Measurements from ENCODE around the gene RPS5. TPM values are rescaled to one million over a fixed set of nuclear protein-coding genes. Genes with fewer than 3 reads are reported as not detected.

The RPS5 gene
- polyA plus RNA-seq, 1 donor (not counting 4 experiments of a cell fraction or from before 2014, with no cell fraction given), result 2,056 TPM

DNA sequence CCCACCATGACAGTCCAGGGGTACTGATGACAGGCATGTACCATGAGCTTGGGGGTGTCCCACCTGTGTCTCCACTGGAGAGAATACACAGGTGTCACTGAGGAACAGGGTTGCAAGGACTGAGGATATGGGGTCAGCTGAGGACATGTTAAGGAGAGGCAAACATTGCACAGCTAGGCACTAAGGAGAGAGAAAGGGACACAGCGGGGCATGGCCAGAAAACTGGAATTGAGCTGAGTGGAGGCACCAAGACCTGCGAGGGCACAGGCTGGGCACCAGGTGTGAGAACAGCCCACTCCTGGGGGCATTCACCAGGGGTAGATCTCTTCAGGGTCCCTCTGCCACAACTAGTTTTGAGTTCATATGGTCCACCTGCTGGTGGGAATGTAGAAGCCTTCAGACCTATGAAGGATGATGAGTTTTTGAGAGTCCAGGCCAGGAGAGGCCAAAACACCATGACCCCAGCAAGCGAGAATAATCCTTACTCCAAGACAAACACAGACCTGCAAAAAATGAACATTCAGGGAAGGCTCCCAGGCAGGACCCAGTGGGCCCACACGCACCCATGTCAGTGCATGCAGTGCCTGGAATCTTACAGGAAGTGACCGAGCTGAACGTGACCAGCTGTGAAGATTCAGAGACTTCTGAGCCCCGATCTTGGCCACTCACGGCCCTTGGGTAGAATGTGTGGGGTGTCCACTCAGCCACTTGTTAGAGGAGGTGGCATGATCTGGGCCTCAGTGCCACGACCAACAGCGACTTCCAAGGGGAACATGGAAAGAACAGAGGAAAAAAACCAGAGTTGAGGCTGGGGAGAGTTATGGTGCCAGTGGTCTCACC is 20.0 kb downstream of the RPS5 start:
- H3K9me1 ChIP-seq (ENCODE audit: control insufficient read depth, extremely low read depth, insufficient read depth, low read length), result peaks cover 4% of the 10 kb centered on the region
- peaks cover 0 to 2% of the 10 kb centered on the region in 2 experiments for H3K36me3 ChIP-seq (ENCODE audit: control insufficient read depth in 2 of 2, extremely low read depth in 1 of 2, insufficient read depth in 2 of 2, low read length in 2 of 2)
- peak overlapping the region; percentile 91 to 93 (median 93) for H3K4me3 ChIP-seq (ENCODE audit: control insufficient read depth in 2 of 3, extremely low read depth in 1 of 3, insufficient read depth in 2 of 3, low read depth in 1 of 3, low read length in 3 of 3)
- dilution Hi-C loops (cut with MboI; ENCODE audit: extremely low pct_ligation_motif_present, low sequenced_read_pairs), result no loop called here
- peaks cover 24% of the 10 kb centered on the region for H3K4me1 ChIP-seq (ENCODE audit: control insufficient read depth, extremely low read depth, insufficient read depth, low read length)
- no peaks in the 10 kb centered on the region for H3K9me3 ChIP-seq (ENCODE audit: control insufficient read depth, low read depth, low read length)
- H3K4me2 ChIP-seq (ENCODE audit: control insufficient read depth, extremely low read depth, insufficient read depth, low read depth, low read length), result peak overlapping the region; percentile 99
- no peak for DNase-seq (ENCODE audit: low read depth, low spot score)
- H3K79me2 ChIP-seq (ENCODE audit: control insufficient read depth, insufficient read depth, low read length), result peaks cover 36% of the 10 kb centered on the region
- H2AFZ ChIP-seq (ENCODE audit: control insufficient read depth, low read length), result no peak overlapping the region
- no peaks in the 10 kb centered on the region for H3K27me3 ChIP-seq (ENCODE audit: control insufficient read depth, extremely low read depth, insufficient read depth, low read length)
- TF ChIP-seq EZH2 (IDR thresholded peaks at IDR 0.05; ENCODE audit: low read length), result no peak
- TF ChIP-seq, protein P1, sequence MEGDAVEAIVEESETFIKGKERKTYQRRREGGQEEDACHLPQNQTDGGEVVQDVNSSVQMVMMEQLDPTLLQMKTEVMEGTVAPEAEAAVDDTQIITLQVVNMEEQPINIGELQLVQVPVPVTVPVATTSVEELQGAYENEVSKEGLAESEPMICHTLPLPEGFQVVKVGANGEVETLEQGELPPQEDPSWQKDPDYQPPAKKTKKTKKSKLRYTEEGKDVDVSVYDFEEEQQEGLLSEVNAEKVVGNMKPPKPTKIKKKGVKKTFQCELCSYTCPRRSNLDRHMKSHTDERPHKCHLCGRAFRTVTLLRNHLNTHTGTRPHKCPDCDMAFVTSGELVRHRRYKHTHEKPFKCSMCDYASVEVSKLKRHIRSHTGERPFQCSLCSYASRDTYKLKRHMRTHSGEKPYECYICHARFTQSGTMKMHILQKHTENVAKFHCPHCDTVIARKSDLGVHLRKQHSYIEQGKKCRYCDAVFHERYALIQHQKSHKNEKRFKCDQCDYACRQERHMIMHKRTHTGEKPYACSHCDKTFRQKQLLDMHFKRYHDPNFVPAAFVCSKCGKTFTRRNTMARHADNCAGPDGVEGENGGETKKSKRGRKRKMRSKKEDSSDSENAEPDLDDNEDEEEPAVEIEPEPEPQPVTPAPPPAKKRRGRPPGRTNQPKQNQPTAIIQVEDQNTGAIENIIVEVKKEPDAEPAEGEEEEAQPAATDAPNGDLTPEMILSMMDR (optimal IDR thresholded peaks at IDR 0.05 in 1 of 3, IDR thresholded peaks at IDR 0.05 in 1 of 3, conservative IDR thresholded peaks at IDR 0.05 in 1 of 3; ENCODE audit: extremely low read depth in 1 of 3, insufficient read depth in 2 of 3, low read length in 3 of 3), result peak; percentile 38 to 58 (median 53)
- no peak for FAIRE-seq
- H3K9ac ChIP-seq (ENCODE audit: control insufficient read depth, extremely low read depth, insufficient read depth, low read length), result peak overlapping the region; percentile 91
- no peaks in the 10 kb centered on the region for H4K20me1 ChIP-seq (ENCODE audit: control insufficient read depth, extremely low read depth, insufficient read depth, low read length)
- peak overlapping the region; percentile 87 for H3K27ac ChIP-seq (ENCODE audit: control insufficient read depth, insufficient read depth, low read length)

DNA sequence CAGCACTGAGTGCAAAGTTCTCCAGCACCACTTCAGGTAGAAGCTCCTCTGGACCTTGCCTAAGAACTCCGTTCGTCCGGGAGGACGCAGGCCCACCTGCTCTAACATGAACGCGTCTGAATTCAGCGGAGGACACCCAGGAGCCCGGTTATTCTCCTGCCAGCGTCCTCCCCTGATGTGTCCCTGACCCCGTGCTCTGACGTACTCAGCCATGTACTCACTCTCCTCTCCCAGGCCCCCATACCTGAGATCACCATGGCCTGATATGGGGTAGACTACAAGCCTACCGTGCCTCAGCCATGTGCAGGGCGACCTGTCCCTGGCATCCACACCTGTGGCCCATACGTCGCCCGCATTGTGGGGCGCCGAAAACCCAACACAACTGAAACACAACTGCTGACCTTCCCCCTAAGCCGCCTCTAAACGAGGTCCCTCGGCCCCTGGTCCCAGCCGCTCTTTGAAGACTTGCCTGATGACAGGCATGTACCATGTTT is 20.6 kb downstream of the RPS5 start:
- H3K4me3 ChIP-seq (ENCODE audit: control insufficient read depth in 2 of 3, extremely low read depth in 1 of 3, insufficient read depth in 2 of 3, low read depth in 1 of 3, low read length in 3 of 3), result peak overlapping the region; percentile 91 to 93 (median 93)
- FAIRE-seq, result no peak
- no peak for DNase-seq (ENCODE audit: low read depth, low spot score)
- peak overlapping the region; percentile 91 for H3K9ac ChIP-seq (ENCODE audit: control insufficient read depth, extremely low read depth, insufficient read depth, low read length)
- H3K36me3 ChIP-seq (ENCODE audit: control insufficient read depth in 2 of 2, extremely low read depth in 1 of 2, insufficient read depth in 2 of 2, low read length in 2 of 2), result peaks cover 0 to 2% of the 10 kb centered on the region in 2 experiments
- dilution Hi-C loops (cut with MboI; ENCODE audit: extremely low pct_ligation_motif_present, low sequenced_read_pairs), result no loop called here
- H3K27ac ChIP-seq (ENCODE audit: control insufficient read depth, insufficient read depth, low read length), result peak overlapping the region; percentile 87
- H2AFZ ChIP-seq (ENCODE audit: control insufficient read depth, low read length), result peak overlapping the region; percentile 85
- H4K20me1 ChIP-seq (ENCODE audit: control insufficient read depth, extremely low read depth, insufficient read depth, low read length), result no peaks in the 10 kb centered on the region
- TF ChIP-seq EZH2 (IDR thresholded peaks at IDR 0.05; ENCODE audit: low read length), result no peak
- TF ChIP-seq, protein P1 (optimal IDR thresholded peaks at IDR 0.05 in 1 of 3, IDR thresholded peaks at IDR 0.05 in 1 of 3, conservative IDR thresholded peaks at IDR 0.05 in 1 of 3; ENCODE audit: extremely low read depth in 1 of 3, insufficient read depth in 2 of 3, low read length in 3 of 3), result no peak
- H3K4me1 ChIP-seq (ENCODE audit: control insufficient read depth, extremely low read depth, insufficient read depth, low read length), result peaks cover 21% of the 10 kb centered on the region
- peaks cover 36% of the 10 kb centered on the region for H3K79me2 ChIP-seq (ENCODE audit: control insufficient read depth, insufficient read depth, low read length)
- H3K9me1 ChIP-seq (ENCODE audit: control insufficient read depth, extremely low read depth, insufficient read depth, low read length), result peaks cover 4% of the 10 kb centered on the region
- H3K4me2 ChIP-seq (ENCODE audit: control insufficient read depth, extremely low read depth, insufficient read depth, low read depth, low read length), result peak overlapping the region; percentile 99
- H3K9me3 ChIP-seq (ENCODE audit: control insufficient read depth, low read depth, low read length), result no peaks in the 10 kb centered on the region
- no peaks in the 10 kb centered on the region for H3K27me3 ChIP-seq (ENCODE audit: control insufficient read depth, extremely low read depth, insufficient read depth, low read length)

All from keratinocyte (primary cell).